HG02759 (cell line): Measurements from ENCODE around the gene MFAP3L.

Source experiments
- ATAC-seq: cut with Tn5 transposase; IDR thresholded peaks from one replicate; pipeline ENCODE4 v1.9.1; 2021; ENCODE audit warnings: mild to moderate bottlenecking, moderate library complexity; ENCODE audit not compliant: unreplicated experiment

MFAP3L gene

DNA sequence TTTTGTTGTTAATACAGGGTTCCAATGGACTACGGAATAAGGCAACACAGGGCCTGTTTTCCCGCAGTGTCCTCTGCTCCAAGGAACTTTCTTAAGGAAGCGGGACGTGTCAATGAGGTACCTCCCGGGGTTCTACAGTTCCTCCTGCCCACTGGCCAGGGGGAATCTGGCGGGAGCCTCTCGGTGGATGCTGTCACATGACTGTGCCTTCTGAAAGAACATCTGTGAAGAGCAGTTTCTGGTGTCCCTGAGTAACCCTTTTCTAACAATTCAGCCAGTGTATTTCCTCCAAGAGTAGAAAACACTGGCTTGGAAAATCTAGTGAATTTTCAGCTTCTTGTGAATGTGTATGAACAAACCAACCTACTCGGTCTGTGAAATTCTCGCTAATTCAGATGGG lies 32.7 kb downstream of the MFAP3L start:
- ATAC-seq: no peak

DNA sequence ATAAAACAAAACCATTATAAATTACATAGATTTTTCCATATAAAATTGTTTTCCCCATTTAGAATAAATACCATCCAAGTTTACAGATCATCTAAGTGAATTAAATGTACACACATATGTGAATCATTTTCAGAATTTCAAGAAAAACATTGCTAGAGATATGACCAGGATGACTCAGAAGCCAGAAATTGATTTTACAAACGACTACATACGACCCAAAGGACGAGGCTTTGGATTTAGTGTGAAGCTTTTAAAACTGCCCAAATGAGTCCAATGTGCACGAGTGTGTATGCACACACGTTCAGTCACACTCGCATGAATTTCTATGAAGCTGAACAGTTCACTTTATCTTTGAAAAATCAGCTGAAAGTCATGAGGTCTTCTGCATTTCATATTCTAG lies 37.9 kb downstream of the MFAP3L start:
- ATAC-seq: no peak

DNA sequence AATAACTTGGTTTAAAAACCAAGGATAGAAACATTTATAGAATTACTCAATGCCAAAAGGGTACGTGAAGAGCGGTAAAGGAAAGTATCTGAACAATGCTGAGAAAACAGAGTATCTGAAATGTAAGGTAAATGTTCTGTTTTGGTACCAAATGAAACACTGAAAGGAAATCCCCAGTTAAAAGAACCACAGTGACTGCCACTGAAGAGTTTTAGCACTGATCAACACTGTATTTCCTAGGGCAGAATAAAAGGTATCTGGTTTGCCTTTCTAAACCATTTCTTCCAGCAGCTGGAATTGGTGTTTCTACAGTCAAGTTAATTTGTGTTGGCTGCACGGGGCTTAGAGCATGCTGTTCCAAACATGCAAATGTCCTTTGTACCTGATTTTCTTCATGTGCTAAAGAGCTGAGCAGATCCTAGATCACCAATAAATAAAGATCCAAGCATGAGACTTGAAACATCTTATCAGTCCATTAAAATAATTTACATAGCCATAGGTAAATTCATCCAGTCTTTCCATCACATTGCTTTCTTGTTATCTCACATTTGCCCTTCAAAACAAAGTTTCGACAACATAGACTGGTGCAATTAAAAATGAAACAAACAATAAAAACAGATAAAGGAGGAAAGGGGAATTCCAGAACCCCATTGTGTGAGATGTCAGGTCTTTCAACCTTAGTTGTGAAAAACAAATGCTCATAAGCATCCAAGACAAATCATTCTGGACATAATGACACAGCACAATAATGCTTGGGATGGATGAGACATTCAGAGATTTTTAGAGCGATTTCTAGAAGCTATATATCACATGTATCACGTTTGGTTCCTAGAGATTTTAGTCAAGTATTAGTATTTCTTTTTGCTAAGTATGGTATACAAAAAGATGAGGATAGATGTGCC lies 38.6 kb downstream of the MFAP3L start:
- no peak for ATAC-seq

DNA sequence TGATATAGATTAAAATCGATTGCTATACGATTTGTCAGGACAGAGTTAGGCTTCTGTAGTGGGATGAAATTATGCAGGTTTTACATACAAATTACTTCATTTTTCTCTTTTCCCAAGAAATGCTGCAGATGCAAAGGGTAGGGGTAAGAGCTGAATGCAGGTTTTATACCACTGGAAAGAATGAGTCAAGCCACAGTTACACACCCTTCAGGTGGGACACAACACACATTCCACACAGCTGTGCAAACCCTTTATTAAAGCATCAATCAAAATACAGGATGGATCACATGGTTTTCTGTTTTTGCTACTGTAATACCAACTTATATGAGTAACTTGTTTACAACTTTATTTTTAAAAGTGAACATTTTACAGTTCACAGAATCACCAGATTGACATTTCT lies 39.8 kb downstream of the MFAP3L start:
- no peak for ATAC-seq

DNA sequence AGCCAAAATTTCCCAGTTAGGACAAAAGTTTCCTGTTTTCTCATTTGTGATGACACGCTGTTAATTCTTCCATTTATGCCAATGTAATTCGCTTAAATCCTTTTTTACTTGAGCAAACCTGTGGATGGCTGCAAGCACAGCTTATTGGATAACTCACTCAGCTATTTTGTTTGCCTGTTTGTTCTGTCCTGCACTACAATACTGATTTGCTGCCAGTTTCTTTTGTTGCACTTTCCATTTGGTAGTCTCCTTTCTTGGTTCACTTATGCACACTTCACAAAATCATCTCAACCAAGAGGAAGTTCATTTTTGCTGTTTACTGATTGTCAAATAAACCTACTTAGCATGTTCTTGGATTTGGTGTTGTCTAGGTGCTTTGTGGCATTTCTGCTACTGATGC lies 40.3 kb downstream of the MFAP3L start:
- ATAC-seq: no peak

DNA sequence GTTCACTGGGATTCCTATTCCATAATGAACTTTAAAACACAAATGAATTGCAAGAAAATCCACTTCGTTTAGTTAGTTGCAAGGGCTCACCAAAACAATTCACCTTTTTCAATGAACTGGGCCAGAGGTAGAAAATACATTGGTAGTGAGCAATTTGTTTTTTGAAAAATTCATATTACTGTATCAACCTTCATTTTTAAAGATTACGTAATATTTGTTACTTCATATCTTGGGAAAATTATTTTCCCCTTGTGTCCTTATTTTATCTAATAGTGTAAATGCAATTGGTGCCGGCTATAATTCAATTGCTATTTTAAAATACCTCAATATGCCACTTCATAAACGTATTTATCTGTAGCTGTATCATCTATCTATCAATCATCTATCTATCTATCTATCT lies 41.5 kb downstream of the MFAP3L start:
- ATAC-seq: no peak

DNA sequence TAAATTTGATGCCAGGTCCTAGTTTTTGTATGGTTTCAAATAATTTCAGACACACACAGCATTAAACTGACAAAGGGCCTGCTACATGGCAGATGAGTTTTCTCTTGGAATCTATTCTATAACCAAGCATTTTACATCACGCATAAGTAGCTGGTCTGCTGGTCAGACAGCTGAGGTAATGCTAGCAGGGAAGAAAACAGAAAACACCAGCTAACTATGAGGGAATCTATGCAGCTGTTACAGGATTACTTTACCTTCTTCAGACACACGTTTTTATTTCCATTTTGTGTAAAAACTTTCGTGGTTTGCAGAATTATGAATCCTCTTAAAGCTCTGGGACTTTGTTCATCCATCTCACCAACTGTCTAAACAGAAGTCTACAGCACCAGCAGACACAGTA lies 42.0 kb downstream of the MFAP3L start:
- no peak for ATAC-seq

DNA sequence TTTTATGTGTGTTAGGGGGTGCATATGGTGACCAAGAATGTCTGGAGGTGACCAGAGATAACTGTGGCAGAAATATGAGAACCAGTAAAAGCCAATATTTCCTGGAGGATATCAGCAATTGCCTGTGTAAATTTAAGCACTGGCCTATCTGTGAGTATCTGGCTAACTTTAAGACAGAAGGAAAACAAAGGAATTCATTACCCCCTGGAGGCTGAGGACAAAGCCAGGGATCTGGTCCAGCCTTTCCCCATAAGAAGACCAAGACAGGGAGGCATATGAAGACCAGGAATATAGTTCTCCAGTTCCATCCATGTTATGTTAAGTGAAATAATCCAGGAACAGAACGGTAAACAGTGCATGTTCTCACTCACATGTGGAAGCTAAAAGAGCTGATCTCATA lies 49.2 kb downstream of the MFAP3L start:
- ATAC-seq: no peak

DNA sequence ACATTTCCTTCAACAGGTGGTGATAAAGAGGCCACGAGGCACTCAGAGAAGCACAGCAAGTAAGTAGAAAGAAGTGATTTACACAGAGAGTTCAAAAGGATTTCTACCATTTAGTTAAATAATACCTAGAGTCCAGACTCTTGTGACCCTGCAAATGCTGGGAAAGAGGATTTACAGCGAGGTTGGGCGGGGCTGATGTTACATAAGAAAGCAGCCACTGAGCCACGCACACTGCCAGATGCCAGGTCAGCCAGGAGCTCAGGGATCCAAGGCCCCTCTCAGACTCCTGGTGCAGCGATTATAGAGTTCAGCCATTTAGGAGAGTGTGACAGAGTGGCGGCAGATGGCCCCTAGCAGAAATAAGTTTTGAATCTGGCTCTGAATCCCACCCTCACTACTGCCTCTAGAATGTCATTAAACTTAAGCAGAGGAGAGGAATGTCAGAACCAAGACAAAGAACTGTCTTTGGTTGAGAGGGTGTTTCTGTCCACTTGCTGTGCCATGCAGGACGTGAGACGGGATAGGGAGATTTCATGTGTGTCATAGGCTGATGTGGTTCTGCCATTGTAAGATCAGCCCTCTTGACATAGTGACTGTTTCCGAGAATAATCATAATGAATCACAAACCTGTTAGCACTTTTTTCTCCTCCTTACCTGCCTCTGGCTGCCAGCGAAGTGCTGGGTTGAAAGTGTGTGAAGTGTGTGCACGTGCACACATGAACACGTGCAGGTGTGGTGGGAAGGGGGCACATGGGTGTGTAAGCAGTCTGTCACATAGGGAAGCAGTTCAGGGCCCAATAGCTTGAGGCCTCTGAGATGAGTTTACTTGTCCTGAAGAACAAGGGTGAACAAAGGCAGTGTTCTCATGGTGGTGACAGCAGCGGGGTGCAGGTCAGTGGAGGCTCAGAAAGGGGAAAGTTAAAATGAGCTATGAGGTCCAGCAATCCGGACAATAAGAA lies 50.1 kb downstream of the MFAP3L start:
- no peak for ATAC-seq

DNA sequence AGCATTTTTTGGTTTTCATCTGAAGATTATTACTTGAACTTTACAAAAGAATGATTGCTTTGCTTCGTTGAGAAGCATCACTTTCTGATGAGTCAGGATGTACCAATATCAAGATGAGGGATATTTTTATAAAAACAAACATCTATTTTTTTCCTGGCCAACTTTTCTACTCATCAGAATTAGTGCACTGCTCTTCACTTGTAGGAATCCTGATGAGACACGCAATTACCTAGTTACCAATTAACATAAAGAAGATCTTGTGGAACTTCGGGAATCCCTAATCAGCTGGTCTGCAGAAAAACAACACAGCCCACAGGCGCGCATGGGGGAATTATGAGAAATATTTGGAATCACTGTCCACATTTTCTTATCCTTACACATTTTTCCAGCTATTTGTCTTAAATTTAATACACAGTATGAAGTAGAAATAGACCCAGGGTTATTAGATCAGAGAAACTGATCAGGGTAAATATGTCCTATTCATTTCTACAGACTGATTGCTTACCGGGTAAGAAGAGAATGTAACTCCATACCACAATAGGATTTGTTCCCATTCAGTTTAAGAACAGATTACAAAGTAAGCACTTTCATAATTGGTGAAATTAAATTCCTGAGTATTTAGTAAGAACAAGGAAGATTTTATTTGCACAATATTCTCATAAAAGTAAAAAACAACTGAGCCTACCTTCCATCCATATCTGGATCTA lies 50.9 kb downstream of the MFAP3L start:
- no peak for ATAC-seq

DNA sequence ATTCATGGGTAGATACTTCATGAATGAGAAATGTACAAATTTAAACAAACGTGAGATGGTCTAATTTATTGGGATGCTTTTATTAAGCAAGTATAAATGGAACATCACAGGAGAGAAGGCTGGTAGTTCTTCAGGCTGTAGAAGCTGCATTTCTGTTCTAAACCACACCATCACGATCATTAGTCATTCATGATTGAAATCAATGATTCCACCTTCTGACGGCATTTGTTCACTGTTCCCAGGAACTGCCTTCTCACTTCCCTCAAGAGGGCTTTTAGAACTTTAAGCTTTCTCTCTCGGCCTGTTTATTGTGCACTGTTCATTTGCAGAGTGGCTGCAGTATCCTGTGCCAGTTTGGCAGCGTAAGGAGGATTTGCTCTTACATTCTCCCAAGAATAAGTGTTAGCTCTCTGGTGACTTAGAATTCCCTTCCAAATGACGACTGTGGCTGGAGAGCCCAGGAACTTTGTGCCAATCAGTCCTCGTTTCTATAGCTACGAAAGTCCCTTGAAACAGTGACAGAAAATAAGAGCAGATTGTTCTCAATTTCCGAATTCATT lies 54.7 kb downstream of the MFAP3L start:
- ATAC-seq: no peak

DNA sequence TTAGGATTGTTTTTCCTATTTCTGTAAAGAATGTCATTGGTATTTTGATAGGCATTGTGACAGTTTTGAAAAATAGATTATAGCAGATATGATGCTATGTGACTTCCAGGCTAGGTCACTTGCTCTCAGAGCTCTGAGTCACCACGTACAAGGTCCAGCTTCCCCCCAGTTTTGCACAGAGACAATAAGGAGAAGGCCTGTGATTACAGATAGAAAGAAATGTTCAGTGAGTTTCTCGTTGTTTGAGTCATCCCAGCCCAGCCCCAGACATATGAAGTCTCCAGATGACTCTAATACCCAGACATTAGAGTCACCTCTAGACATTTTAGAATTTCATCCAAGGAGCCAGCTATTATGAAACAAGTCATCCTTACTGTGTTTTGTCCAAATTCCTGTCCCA lies 57.2 kb downstream of the MFAP3L start:
- ATAC-seq: no peak

DNA sequence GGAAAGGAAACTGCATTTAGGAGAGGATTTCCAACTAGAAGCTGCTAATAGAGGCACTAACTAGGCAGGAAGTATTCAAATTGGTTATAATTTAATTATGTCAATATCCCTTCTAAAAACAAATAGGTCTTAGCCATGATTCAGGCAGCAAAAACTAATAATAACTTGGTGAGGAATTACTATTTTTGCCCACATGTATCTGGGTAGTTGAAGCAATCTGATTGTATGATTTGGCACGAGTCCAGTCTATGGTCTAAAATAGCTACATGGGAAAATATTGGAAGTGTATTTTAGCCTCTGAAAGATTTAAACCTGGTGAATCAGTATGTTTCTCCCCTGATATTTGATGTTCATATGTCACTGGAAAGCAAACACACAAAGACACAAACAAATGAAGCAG lies 62.2 kb downstream of the MFAP3L start:
- ATAC-seq: no peak

DNA sequence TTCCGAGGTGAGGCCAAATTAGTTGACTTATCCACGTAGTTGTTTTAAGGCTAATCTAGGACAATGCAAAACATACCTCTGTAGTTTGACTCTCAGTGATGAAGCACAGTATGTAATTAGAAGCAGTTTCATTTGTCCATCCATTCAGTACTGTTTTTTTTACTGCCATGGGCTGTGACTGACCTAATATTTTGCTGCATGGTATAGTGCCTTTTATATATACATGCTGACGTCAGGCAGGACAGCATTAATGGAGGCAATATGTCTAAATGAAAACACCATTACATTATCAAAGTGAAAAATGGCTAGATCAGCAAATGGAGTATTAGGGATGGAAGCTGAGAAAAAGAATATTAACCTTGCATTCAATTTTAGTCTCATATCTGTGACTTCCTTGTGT lies 66.9 kb downstream of the MFAP3L start:
- no peak for ATAC-seq

DNA sequence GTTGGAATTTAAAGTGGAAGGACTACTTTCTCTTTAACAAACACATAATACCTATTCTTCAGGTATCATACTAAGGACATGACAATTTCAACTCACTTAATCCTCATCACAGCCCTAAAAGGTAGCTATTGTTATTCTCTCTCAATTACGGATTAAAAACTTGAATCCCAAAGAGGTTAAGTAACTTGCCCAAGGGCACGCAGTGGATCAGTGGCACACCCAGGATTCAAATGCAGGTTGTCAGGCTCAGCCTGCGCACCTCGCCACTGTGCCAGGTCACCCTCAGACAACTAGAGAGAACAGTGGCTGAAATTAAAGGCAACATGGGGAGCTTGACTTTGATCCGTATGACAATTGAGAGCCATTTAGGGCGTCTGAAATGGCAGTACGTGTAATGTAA lies 67.6 kb downstream of the MFAP3L start:
- no peak for ATAC-seq

DNA sequence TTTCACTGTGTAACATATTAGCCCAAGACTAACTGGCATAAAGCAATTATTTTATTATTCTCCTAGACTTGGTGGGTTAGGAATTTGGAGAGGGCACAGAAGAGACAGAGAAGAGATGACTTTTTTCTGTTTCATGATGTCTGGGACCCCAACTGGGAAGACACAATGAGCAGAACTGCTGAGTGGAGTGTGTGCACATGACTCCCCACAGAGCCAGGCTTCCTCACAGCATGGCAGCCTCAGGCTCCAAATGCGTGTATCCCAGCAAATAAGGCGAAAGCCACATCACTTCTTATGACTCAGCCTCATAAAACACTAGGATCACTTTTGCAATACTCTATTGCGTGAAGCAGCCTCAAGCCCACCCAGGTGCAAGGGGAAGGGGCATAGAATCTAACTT lies 68.4 kb downstream of the MFAP3L start:
- ATAC-seq: no peak

DNA sequence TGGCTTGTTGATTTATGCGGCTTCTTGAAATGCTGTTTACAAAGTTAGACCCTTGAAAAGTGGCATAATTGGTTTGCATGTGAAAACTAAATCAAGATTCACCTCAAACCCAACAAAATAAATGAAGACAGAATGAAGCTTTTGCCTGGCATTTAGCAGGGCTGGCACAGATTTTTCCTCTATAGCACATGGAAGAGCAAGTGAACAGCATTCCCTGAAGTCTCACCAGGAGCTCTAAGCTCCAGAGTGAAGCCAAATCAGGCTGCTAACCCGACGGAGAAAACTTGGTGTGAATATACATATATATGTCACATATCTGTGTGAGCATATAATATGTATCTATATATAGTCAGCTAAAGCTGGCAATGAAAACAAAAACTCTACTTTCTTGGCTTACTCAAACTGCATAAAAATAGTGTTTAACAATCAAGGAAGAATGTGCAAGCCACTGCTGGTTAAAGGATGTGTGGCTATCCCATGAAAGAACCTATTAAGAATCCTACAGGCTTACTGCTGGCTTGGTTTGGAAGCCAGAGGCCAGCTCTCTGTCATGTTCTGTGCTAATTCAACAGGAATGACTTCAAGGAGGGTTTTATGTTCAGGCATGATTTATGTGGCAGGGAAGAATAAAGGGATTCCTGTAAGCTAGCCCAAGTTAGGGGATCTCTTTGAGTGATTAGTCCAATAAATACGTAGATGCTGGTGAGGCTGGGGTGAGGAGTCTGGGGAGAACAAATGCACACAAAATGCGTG lies 69.9 kb downstream of the MFAP3L start:
- no peak for ATAC-seq

DNA sequence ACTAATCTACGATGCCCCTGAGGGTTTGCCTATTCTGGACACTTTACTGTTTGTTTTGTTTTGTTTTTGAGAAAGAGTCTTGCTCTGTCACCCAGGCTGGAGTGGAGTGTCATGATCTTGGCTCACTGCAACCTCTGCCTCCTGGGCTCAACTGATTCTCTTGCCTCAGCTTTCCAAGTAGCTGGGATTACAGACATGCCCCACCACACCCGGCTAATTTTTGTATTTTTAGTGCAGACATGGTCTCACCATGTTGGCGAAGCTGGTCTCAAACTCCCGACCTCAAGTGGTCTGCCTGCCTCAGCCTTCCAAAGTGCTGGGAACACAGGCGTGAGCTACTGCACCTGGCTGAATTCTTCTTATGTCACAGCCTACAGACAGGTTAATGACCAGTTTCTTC lies 70.7 kb downstream of the MFAP3L start:
- ATAC-seq: no peak

DNA sequence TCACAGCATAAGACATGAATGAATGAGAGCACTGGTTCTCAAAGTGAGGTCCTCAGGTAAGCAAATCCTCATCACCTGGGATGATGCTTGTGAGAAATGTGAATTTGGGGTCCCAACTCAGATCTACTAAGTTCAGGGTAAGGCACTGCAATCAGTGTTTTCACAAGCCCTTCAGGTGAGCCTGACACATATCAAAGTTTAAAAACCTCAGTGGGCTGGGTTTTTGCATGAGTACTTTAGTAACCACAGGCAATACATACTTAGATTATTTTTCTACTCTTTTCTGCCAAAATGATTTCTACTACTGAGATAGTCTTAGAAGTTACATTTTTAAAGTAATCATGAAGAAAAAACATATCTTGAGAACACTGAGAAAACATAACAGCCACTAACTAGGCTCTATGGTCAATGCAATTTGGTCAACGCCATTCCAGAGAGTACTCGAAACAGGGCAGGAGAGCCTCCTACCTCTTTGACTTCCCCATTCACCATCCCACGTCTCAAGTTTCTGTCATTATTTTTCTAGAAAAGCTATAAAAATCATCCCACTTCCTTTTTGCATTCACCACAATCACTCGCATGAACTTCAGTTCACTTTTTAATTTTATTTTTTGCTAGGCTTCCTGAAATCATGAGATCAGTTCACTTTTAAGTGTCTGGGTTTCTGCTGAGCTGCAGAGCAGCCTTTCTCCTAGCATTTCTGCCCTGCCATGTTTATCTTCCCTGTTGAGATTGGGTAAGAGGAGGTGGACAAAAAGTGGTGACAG lies 73.8 kb downstream of the MFAP3L start:
- ATAC-seq: peak; percentile 70

DNA sequence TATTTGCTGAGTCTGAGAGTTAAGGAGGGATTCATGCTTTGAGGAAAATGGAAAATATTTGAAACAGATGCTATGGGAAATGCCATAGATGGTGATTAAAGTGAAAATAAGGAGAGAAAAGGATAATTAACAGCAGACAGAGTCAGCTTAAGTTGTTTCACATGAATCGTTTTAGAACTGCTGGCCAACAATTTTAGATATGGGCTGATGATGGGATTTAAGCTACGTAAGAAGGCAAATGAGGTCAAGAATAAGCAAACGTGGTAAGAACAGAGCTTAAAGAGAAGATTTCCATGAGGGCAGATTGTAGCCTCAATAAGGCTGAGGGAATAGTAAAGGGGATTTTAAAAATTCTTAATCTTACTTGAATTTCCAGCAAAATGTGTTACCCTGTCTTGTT lies 77.9 kb downstream of the MFAP3L start:
- no peak for ATAC-seq
